GM12878 (cell line): Measurements from ENCODE around the gene NEDD8. TPM values are rescaled to one million over a fixed set of nuclear protein-coding genes. Genes with fewer than 3 reads are reported as not detected.

Source experiments
- ATAC-seq: fragments of 200-7000 bp; cut with Tn5 transposase; 3 replicates; pipeline ENCODE4 v1.9.1; 2020; ENCODE audit warnings: mild to moderate bottlenecking, moderate library complexity
- BruUV-seq: library from RNA; stranded (reverse); fragments of 400-500 nt; replicated peaks from 2 replicates; lab custom pipeline; 2021; lab: Mats Ljungman, UMichigan
- CTCF ChIA-PET: fragments of 300-600 bp; sonication (Branson Sonifier 250); formaldehyde crosslinking; extraction: SDS; loops from one replicate; lab custom pipeline; 2021; ENCODE audit warnings: inconsistent platforms; lab: Yijun Ruan, JAX
- POLR2A ChIA-PET: fragments of 350-600 bp; formaldehyde crosslinking; extraction: SDS; loops from one replicate; lab custom pipeline; 2021; ENCODE audit warnings: inconsistent platforms; lab: Charles Lee
- RAD21 ChIA-PET: fragments of 300-600 bp; sonication (Branson Sonifier 250); formaldehyde crosslinking; loops from one replicate; lab custom pipeline; 2023; ENCODE audit warnings: antibody characterized with exemption; ENCODE audit not compliant: unreplicated experiment; lab: Charles Lee
- SMC1A ChIA-PET: fragments of 300-600 bp; sonication (Branson Sonifier 250); formaldehyde crosslinking; loops from one replicate; lab custom pipeline; 2023; ENCODE audit not compliant: unreplicated experiment, uncharacterized antibody; lab: Charles Lee
- DNase-seq: peaks from one replicate; pipeline ENCODE4 v3.0.0-alpha.2; 2011; ENCODE audit warnings: low read depth, low spot score
- FAIRE-seq: peaks from 3 replicates; lab custom pipeline; 2011; peaks lifted over from hg19 to GRCh38; lab: Jason Lieb, UNC
- H2AFZ ChIP-seq: 2 replicates; pipeline ENCODE4 v1.6.0; 2011; ENCODE audit warnings: low read depth, low read length, control low read depth; ENCODE audit not compliant: control insufficient read depth
- H3K27ac ChIP-seq: 2 replicates; pipeline ENCODE4 v1.5.1; 2011; ENCODE audit warnings: control low read depth; ENCODE audit not compliant: control insufficient read depth, insufficient read depth
- H3K27me3 ChIP-seq, 2 experiments: replicated peaks in 1 of 2; 2 replicates each; pipeline versions ENCODE4 v1.6.0 to v1.6.1; 2011; ENCODE audit warnings: low read length in 1 of 2; ENCODE audit not compliant: control insufficient read depth in 2 of 2, insufficient read depth in 2 of 2
- H3K36me3 ChIP-seq, 2 experiments: 2 replicates each; pipeline ENCODE4 v1.5.1; 2011; ENCODE audit warnings: low read length in 1 of 2; ENCODE audit not compliant: control insufficient read depth in 2 of 2, insufficient read depth in 2 of 2
- H3K4me1 ChIP-seq: 2 replicates; pipeline ENCODE4 v1.6.1; 2011; ENCODE audit warnings: mild to moderate bottlenecking, low read length, moderate library complexity, mixed read lengths; ENCODE audit not compliant: control insufficient read depth, insufficient read depth
- H3K4me2 ChIP-seq: 2 replicates; pipeline ENCODE4 v1.6.0; 2011; ENCODE audit warnings: control low read depth; ENCODE audit not compliant: control insufficient read depth, insufficient read depth
- H3K4me3 ChIP-seq: fragments of 200-600 bp; sonication (generic); 2 replicates; pipeline ENCODE4 v1.5.1; 2016
- H3K79me2 ChIP-seq: 2 replicates; pipeline ENCODE4 v1.6.0; 2011; ENCODE audit warnings: low read length; ENCODE audit not compliant: control insufficient read depth, insufficient read depth
- H3K9ac ChIP-seq: 2 replicates; pipeline ENCODE4 v1.8.0; 2011; ENCODE audit warnings: low read length, control low read depth, mixed read lengths; ENCODE audit not compliant: control insufficient read depth, insufficient read depth
- H3K9me3 ChIP-seq: replicated peaks from 3 replicates; pipeline ENCODE4 v1.5.1; 2011; ENCODE audit warnings: mild to moderate bottlenecking, low read length; ENCODE audit not compliant: control insufficient read depth, insufficient read depth
- H4K20me1 ChIP-seq: 2 replicates; pipeline ENCODE4 v1.6.0; 2011; ENCODE audit not compliant: control insufficient read depth, insufficient read depth
- CREB1 ChIP-seq: IDR thresholded peaks from 2 replicates; pipeline ENCODE4 v1.6.1; 2012; ENCODE audit warnings: low read depth, mild to moderate bottlenecking, inconsistent platforms
- CUX1 ChIP-seq: IDR thresholded peaks from 2 replicates; pipeline ENCODE4 v1.6.1; 2012; ENCODE audit warnings: improper control_type of control experiment, low read depth, low read length; ENCODE audit not compliant: insufficient replicate concordance
- ESRRA ChIP-seq: IDR thresholded peaks from 2 replicates; pipeline ENCODE4 v1.6.1; 2012; ENCODE audit warnings: mild to moderate bottlenecking, low read length, improper control_type of control experiment
- FOXK2 ChIP-seq: fragments of 450-650 bp; IDR thresholded peaks from 2 replicates; pipeline ENCODE4 v1.6.1; 2017; ENCODE audit warnings: mild to moderate bottlenecking, moderate library complexity
- MXI1 ChIP-seq: fragments of 150-350 bp; IDR thresholded peaks from 2 replicates; pipeline ENCODE4 v1.6.1; 2011; ENCODE audit warnings: low read depth, mild to moderate bottlenecking, inconsistent platforms, low read length, improper control_type of control experiment
- POLR2A ChIP-seq: IDR thresholded peaks from 2 replicates; pipeline ENCODE4 v1.6.1; 2011; ENCODE audit warnings: low read depth, mild to moderate bottlenecking, low read length
- RCOR1 ChIP-seq: conservative IDR thresholded peaks from 2 replicates; pipeline ENCODE4 v1.6.1; 2012; ENCODE audit warnings: low read depth, low read length, improper control_type of control experiment
- RUNX3 ChIP-seq: IDR thresholded peaks from 2 replicates; pipeline ENCODE4 v1.6.1; 2012; ENCODE audit warnings: low read length, inconsistent platforms
- SP1 ChIP-seq: IDR thresholded peaks from one replicate; pipeline ENCODE4 v1.6.1; 2011; ENCODE audit warnings: low read depth, low read length
- SPI1 ChIP-seq: IDR thresholded peaks from 2 replicates; pipeline ENCODE4 v1.6.1; 2011; ENCODE audit warnings: low read depth, mild to moderate bottlenecking, low read length, moderate library complexity, borderline replicate concordance; ENCODE audit not compliant: insufficient read depth
- SRF ChIP-seq, 2 experiments: IDR thresholded peaks; 2 replicates each; pipeline ENCODE4 v1.6.1; 2011; ENCODE audit warnings: low read depth in 2 of 2, low read length in 2 of 2, mild to moderate bottlenecking in 1 of 2, moderate library complexity in 1 of 2
- SUPT20H ChIP-seq: IDR thresholded peaks from 2 replicates; pipeline ENCODE4 v1.6.1; 2011; ENCODE audit warnings: low read depth, mild to moderate bottlenecking, low read length, moderate library complexity, borderline replicate concordance; ENCODE audit not compliant: control insufficient read depth
- TBL1XR1 ChIP-seq: IDR thresholded peaks from 2 replicates; pipeline ENCODE4 v1.6.1; 2012; ENCODE audit warnings: low read depth, low read length, improper control_type of control experiment
- ZBTB4 ChIP-seq: fragments of 450-650 bp; formaldehyde crosslinking; IDR thresholded peaks from 2 replicates; pipeline ENCODE4 v1.4.0; 2022; ENCODE audit warnings: mild to moderate bottlenecking, moderate library complexity
- ZNF217 ChIP-seq: fragments of 450-650 bp; IDR thresholded peaks from 2 replicates; pipeline ENCODE4 v1.6.1; 2017; ENCODE audit warnings: antibody characterized with exemption, mild to moderate bottlenecking
- WGBS: methylation state at CpG from one replicate; pipeline ENCODE4 v1.1.6; 2016; ENCODE audit warnings: low lambda C conversion rate; ENCODE audit not compliant: insufficient replicate concordance, insufficient coverage; ENCODE audit errors: missing lambda C conversion rate; 5-methylcytosine and 5-hydroxymethylcytosine counted together
- in situ Hi-C: fragments of 300-500 bp; cut with MboI; formaldehyde crosslinking; loops from 9 replicates; pipeline ENCODE4 v1.14.3; 2018; ENCODE audit warnings: mixed read lengths
- intact Hi-C: fragments of 100-400 bp; cut with micrococcal nuclease; formaldehyde crosslinking; loops from one replicate; pipeline ENCODE4 v1.14.2; 2022; ENCODE audit not compliant: unreplicated experiment
- polyA plus RNA-seq, 11 experiments: library from polyadenylated mRNA; depleted of rRNA in 4 of 11; unstranded in 6 of 11; stranded (reverse) in 5 of 11; fragments of >200 nt; fragmentation: Nextera tagmentation in 4 of 11; fragmentation: Illumina TruSeq in 1 of 11; extraction: Ambion mirVana in 4 of 11; extraction: Trizol in 1 of 11; gene quantifications; 1 replicate in 1 of 11; 2 replicates in 10 of 11; pipeline versions ENCODE4 v1.2.1 to v1.2.3, GENCODE V29; 2011 to 2016; ENCODE audit warnings: inconsistent platforms in 2 of 11, missing spikeins in 2 of 11, low read depth in 1 of 11
- total RNA-seq, 4 experiments: library from RNA; depleted of rRNA in 3 of 4; stranded (reverse); fragments of >200 nt in 3 of 4; fragmentation: Illumina TruSeq in 1 of 4; extraction: Trizol in 1 of 4; gene quantifications; 2 replicates each; pipeline versions ENCODE4 v1.2.1 to v1.2.3, GENCODE V29; 2013 to 2021

NEDD8 gene
- total and polyA plus RNA-seq, 10 of the 15 experiments (the other 5 are each of a cell fraction or from before 2014, with no cell fraction given): 164 to 991 (median 300) TPM

GRCh38 chr14:24272467-24272866 is 40.3 kb upstream of the NEDD8 start:
- WGBS: 100% methylated on average over 2 of the region's 2 CpGs
- ATAC-seq: no peak
- BruUV-seq: no TSS peak
- H4K20me1 ChIP-seq: no peaks in the 10 kb centered on the region
- no peak for DNase-seq
- no peak for FAIRE-seq
- H3K79me2 ChIP-seq: peaks cover 14% of the 10 kb centered on the region
- ChIA-PET RAD21 (interaction anchor here (1.8 to 5.6 kb wide), 6 partner anchors 8 to 84 kb away, joined by 4 to 59 read pairs (median 18); partner anchors contain the start of genes IPO4 and TINF2), SMC1A (interaction anchor here (1.4 to 8.9 kb wide), 6 partner anchors 18 to 170 kb away, joined by 3 to 141 read pairs (median 7); partner anchors contain the start of genes DHRS1, NOP9, SDR39U1 and TINF2), POLR2A (interaction anchor here (1.1 to 10.9 kb wide), 6 partner anchors 21 to 125 kb away, joined by 3 to 171 read pairs (median 6); partner anchors contain the start of genes CHMP4A, CIDEB, RNF31 and TINF2), CTCF (interaction anchor here (0.7 to 17.1 kb wide), 8 partner anchors 8 to 125 kb away, joined by 3 to 269 read pairs (median 19); partner anchors contain the start of genes CIDEB, DHRS1, IRF9 and MDP1)
- H3K36me3 ChIP-seq: peaks cover 3 to 11% of the 10 kb centered on the region in 2 experiments; a peak in 3 of 4 replicates
- peaks cover 32% of the 10 kb centered on the region for H3K4me1 ChIP-seq
- H2AFZ ChIP-seq: no peak overlapping the region
- H3K4me3 ChIP-seq: peak overlapping the region; percentile 88; the same call in 1 of the 2 replicates
- H3K9ac ChIP-seq: 0 out of 2 replicates have a peak overlapping the region, but pooled peaks have one; percentile 99
- H3K27me3 ChIP-seq: no peaks in the 10 kb centered on the region
- peak overlapping the region; percentile 99; the same call in 1 of the 2 replicates for H3K27ac ChIP-seq
- in situ Hi-C loops (no loop called here), intact Hi-C loops (no loop called here)
- peak overlapping the region; percentile 35 for H3K4me2 ChIP-seq
- no peaks in the 10 kb centered on the region for H3K9me3 ChIP-seq
- TF ChIP-seq CUX1 (no peak), SP1 (no peak), RUNX3 (no peak), SUPT20H (no peak), MXI1 (no peak), FOXK2 (no peak), SPI1 (no peak), ESRRA (no peak), RCOR1 (no peak), CREB1 (no peak), ZNF217 (no peak), SRF (IDR thresholded peaks at IDR 0.05; ENCODE audit: low read depth in 2 of 2, low read length in 2 of 2) (no peak), POLR2A (no peak), ZBTB4 (CRISPR knock-in tag) (no peak), TBL1XR1 (no peak)
